Middle frontal gyrus (tissue), 1 donor: Measurements from ENCODE around the gene KCNQ2.

ENCODE experiments used
- DNase-seq: peaks from one replicate; pipeline ENCODE4 v3.0.0-alpha.2; 2015; ENCODE audit warnings: low spot score; ENCODE audit errors: extremely low spot score

Gene KCNQ2

GRCh38 chr20:63417738-63418120, 54.7 kb downstream of the KCNQ2 start:
- DNase-seq: no peak

GRCh38 chr20:63417097-63417737, 55.2 kb downstream of the KCNQ2 start:
- DNase-seq: no peak

GRCh38 chr20:63416631-63417030, 55.8 kb downstream of the KCNQ2 start:
- no peak for DNase-seq

GRCh38 chr20:63415647-63416391, 56.6 kb downstream of the KCNQ2 start:
- DNase-seq: no peak

GRCh38 chr20:63414720-63415430, 57.6 kb downstream of the KCNQ2 start:
- no peak for DNase-seq

GRCh38 chr20:63413963-63414684, 58.3 kb downstream of the KCNQ2 start:
- DNase-seq: no peak

GRCh38 chr20:63413323-63413722, 59.1 kb downstream of the KCNQ2 start:
- DNase-seq: no peak

GRCh38 chr20:63412889-63413288, 59.6 kb downstream of the KCNQ2 start:
- DNase-seq: no peak

GRCh38 chr20:63411898-63412631, 60.4 kb downstream of the KCNQ2 start:
- DNase-seq: no peak

GRCh38 chr20:63411151-63411897, 61.1 kb downstream of the KCNQ2 start:
- DNase-seq: no peak

GRCh38 chr20:63409834-63410435, 62.5 kb downstream of the KCNQ2 start:
- no peak for DNase-seq

- no peak for DNase-seq
Observed at GRCh38 chr20:63409066-63409833, 63.2 kb downstream of the KCNQ2 start.

GRCh38 chr20:63408684-63409046, 63.8 kb downstream of the KCNQ2 start:
- no peak for DNase-seq

- DNase-seq: no peak
Observed at GRCh38 chr20:63407928-63408683, 64.3 kb downstream of the KCNQ2 start.

- DNase-seq: no peak
Observed at GRCh38 chr20:63406617-63407245, 65.7 kb downstream of the KCNQ2 start.

- DNase-seq: no peak
Observed at GRCh38 chr20:63406011-63406410, 66.4 kb downstream of the KCNQ2 start.

- no peak for DNase-seq
Observed at GRCh38 chr20:63405102-63405730, 67.2 kb downstream of the KCNQ2 start.
